PC-9 (cell line): Measurements from ENCODE around the gene SAP130. TPM values are rescaled to one million over a fixed set of nuclear protein-coding genes. Genes with fewer than 3 reads are reported as not detected.

Experiments
- BruUV-seq: library from RNA; stranded (reverse); fragments of 400-500 nt; replicated peaks from 2 replicates; lab custom pipeline; 2021; lab: Mats Ljungman, UMichigan
- CTCF ChIA-PET: fragments of 300-600 bp; sonication (Branson Sonifier 250); formaldehyde crosslinking; loops from one replicate; lab custom pipeline; 2022; ENCODE audit warnings: antibody characterized with exemption; lab: Charles Lee
- POLR2A ChIA-PET: fragments of 300-600 bp; sonication (Branson Sonifier 250); formaldehyde crosslinking; loops from one replicate; lab custom pipeline; 2022; ENCODE audit warnings: antibody characterized with exemption; ENCODE audit not compliant: unreplicated experiment; lab: Charles Lee
- DNase-seq, 2 experiments: peaks; one replicate each; pipeline versions ENCODE4 v3.0.0 to v3.0.0-alpha.2; 2015 to 2022; ENCODE audit warnings: mixed read lengths in 1 of 2
- H2AFZ ChIP-seq: fragments of 200-600 bp; sonication (generic); 2 replicates; pipeline ENCODE4 v1.8.1; 2017; ENCODE audit warnings: antibody characterized with exemption
- H3F3A ChIP-seq: fragments of 200-600 bp; sonication (generic); 2 replicates; pipeline ENCODE4 v1.8.1; 2017; ENCODE audit warnings: antibody characterized with exemption, mild to moderate bottlenecking, low read depth; ENCODE audit not compliant: insufficient read depth
- H3K27ac ChIP-seq: fragments of 200-600 bp; sonication (generic); 2 replicates; pipeline ENCODE4 v1.6.1; 2016; ENCODE audit warnings: mixed run types
- H3K27me3 ChIP-seq: fragments of 200-600 bp; sonication (generic); 2 replicates; pipeline ENCODE4 v1.6.1; 2016; ENCODE audit warnings: low read depth, mixed run types; ENCODE audit not compliant: insufficient read depth
- H3K36me3 ChIP-seq: fragments of 200-600 bp; sonication (generic); 2 replicates; pipeline ENCODE4 v1.6.1; 2016; ENCODE audit warnings: low read depth, mixed run types
- H3K4me1 ChIP-seq: fragments of 200-600 bp; sonication (generic); replicated peaks from 2 replicates; pipeline ENCODE4 v1.6.1; 2016; ENCODE audit warnings: mixed run types; ENCODE audit not compliant: insufficient read depth
- H3K4me2 ChIP-seq: fragments of 200-600 bp; sonication (generic); 2 replicates; pipeline ENCODE4 v1.6.1; 2017; ENCODE audit warnings: mixed run types
- H3K4me3 ChIP-seq: fragments of 200-600 bp; sonication (generic); 2 replicates; pipeline ENCODE4 v1.6.1; 2016; ENCODE audit warnings: mixed run types
- H3K79me2 ChIP-seq: fragments of 200-600 bp; sonication (generic); 2 replicates; pipeline ENCODE4 v1.6.1; 2017; ENCODE audit warnings: low read depth, mixed run types
- H3K9me2 ChIP-seq: fragments of 200-600 bp; sonication (generic); 2 replicates; pipeline ENCODE4 v1.8.1; 2017; ENCODE audit warnings: mild to moderate bottlenecking; ENCODE audit not compliant: insufficient read depth
- H3K9me3 ChIP-seq: fragments of 200-600 bp; sonication (generic); 2 replicates; pipeline ENCODE4 v1.8.1; 2016; ENCODE audit warnings: low read depth; ENCODE audit not compliant: insufficient read depth
- H4K20me1 ChIP-seq: fragments of 200-600 bp; sonication (generic); 2 replicates; pipeline ENCODE4 v1.8.1; 2017; ENCODE audit not compliant: insufficient read depth
- EZH2 ChIP-seq: fragments of 200-600 bp; sonication (generic); IDR thresholded peaks from 2 replicates; pipeline ENCODE4 v1.8.0; 2017; ENCODE audit warnings: antibody characterized with exemption, low read depth
- intact Hi-C: fragments of 100-400 bp; cut with micrococcal nuclease; formaldehyde crosslinking; loops from one replicate; pipeline ENCODE4 v1.10.0; 2022; ENCODE audit not compliant: unreplicated experiment
- total RNA-seq: library from RNA; stranded (reverse); gene quantifications from 2 replicates; pipeline ENCODE4 v1.2.3, GENCODE V29; 2021
- TF ChIP-seq, protein P1 (sequence below): fragments of 200-600 bp; sonication (generic); conservative IDR thresholded peaks from 2 replicates; pipeline ENCODE4 v1.6.1; 2017; ENCODE audit warnings: mixed run types, antibody characterized with exemption, mild to moderate bottlenecking, moderate library complexity

SAP130 gene
- total RNA-seq, 1 experiment from 2014 or later: 33.9 TPM

DNA sequence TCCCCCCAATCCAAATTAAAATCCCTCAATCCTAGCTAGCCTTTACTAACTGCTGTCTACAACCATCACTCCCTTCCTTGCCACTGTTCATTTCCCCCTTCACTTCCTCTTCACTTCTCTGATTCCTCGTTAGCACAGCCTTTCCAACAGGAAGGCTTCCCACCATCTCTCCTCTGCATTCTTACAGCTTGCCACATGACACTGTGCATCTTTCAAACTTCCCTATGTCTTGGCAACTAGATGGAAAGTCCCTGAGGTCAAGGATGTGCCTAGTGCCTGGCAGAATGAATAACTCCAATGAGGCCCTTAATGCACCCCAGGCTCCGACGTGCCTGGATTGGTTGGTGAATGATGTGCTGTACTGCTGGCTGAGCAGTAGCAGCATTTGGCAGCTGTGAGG is 15.2 kb downstream of the SAP130 start:
- no peaks in the 10 kb centered on the region for H3K9me3 ChIP-seq
- DNase-seq: no peak

DNA sequence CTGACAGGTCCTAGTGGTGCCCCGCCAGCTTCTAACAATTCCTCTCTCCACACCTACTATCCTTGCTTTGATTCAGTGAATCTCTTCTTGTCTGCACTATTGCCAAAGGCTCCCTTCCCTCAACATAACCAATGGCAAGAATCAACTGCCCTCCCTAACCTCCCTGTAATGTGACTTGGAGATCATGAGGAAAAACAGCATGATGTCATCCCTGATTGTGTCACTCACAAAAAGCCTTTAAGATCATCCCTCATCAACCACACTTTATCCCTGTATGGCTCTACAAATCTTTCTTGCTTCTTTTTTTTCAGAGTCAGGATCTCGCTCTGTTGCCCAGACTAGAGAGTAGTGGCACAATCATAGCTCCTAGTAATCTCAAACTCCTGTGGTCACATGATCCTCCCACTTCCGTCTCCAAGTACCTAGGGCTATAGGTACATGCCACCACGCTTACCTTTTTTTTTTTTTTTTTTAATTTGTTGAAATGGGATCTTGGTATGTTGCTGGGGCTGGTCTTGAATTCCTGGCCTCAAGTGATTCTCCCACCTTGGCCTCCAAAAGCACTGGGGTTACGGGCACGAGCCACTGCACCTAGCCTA is 19.7 kb downstream of the SAP130 start:
- intact Hi-C loops: no loop called here
- Histone ChIP-seq H3K9me2 (no peaks in the 10 kb centered on the region), H3K4me3 (no peak overlapping the region), H3K4me2 (no peak overlapping the region), H2AFZ (no peak overlapping the region), H3K36me3 (peaks cover 61% of the 10 kb centered on the region), H3K27ac (no peak overlapping the region), H3K27me3 (no peaks in the 10 kb centered on the region), H3K9me3 (no peaks in the 10 kb centered on the region), H4K20me1 (peaks cover 3% of the 10 kb centered on the region; the same call in 1 of the 2 replicates), H3K79me2 (no peaks in the 10 kb centered on the region), H3F3A (no peaks in the 10 kb centered on the region), H3K4me1 (no peaks in the 10 kb centered on the region)
- CTCF ChIA-PET: no interaction called here
- BruUV-seq: no TSS peak
- TF ChIP-seq EZH2: no peak
- DNase-seq: no peak
- POLR2A ChIA-PET: no interaction called here

More for the DNA sequence above, 15.2 kb downstream of the SAP130 start:
- no peak overlapping the region for H3K4me2 ChIP-seq
- H4K20me1 ChIP-seq: peaks cover 3% of the 10 kb centered on the region; the same call in 1 of the 2 replicates
- H3K36me3 ChIP-seq: peaks cover 78% of the 10 kb centered on the region
- no peak overlapping the region for H3K4me3 ChIP-seq
- H2AFZ ChIP-seq: no peak overlapping the region
- intact Hi-C loops: no loop called here
- H3K4me1 ChIP-seq: no peaks in the 10 kb centered on the region
- no peaks in the 10 kb centered on the region for H3F3A ChIP-seq
- no peaks in the 10 kb centered on the region for H3K79me2 ChIP-seq
- TF ChIP-seq, protein P1, sequence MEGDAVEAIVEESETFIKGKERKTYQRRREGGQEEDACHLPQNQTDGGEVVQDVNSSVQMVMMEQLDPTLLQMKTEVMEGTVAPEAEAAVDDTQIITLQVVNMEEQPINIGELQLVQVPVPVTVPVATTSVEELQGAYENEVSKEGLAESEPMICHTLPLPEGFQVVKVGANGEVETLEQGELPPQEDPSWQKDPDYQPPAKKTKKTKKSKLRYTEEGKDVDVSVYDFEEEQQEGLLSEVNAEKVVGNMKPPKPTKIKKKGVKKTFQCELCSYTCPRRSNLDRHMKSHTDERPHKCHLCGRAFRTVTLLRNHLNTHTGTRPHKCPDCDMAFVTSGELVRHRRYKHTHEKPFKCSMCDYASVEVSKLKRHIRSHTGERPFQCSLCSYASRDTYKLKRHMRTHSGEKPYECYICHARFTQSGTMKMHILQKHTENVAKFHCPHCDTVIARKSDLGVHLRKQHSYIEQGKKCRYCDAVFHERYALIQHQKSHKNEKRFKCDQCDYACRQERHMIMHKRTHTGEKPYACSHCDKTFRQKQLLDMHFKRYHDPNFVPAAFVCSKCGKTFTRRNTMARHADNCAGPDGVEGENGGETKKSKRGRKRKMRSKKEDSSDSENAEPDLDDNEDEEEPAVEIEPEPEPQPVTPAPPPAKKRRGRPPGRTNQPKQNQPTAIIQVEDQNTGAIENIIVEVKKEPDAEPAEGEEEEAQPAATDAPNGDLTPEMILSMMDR: no peak
- TF ChIP-seq EZH2: no peak
- ChIA-PET POLR2A (no interaction called here), CTCF (no interaction called here)
- no TSS peak for BruUV-seq
- no peaks in the 10 kb centered on the region for H3K9me2 ChIP-seq
- no peaks in the 10 kb centered on the region for H3K27me3 ChIP-seq
- H3K27ac ChIP-seq: no peak overlapping the region

DNA sequence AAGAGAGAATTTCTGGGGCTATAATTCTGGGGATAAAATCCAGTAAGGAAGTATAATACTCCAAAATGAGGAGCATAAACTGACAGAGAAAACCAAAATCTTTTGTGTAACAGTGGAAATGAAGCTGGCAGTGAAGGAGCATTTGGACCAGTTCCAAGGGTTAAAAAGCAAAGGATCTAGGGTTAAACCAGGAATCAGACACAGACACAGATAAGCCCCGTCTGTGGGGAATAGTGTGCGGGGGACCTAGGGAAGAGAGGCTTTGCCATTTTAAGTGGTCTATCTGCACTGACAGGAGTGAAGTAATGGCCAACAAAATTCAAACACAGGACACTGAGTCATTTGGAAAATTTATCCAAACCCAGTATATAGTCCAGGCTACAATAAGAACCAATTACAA is 23.4 kb downstream of the SAP130 start:
- Histone ChIP-seq H3K4me2 (no peak overlapping the region), H3K27ac (no peak overlapping the region), H3K9me2 (no peaks in the 10 kb centered on the region), H2AFZ (no peak overlapping the region), H3F3A (no peaks in the 10 kb centered on the region), H3K79me2 (no peaks in the 10 kb centered on the region), H3K4me1 (no peaks in the 10 kb centered on the region), H3K36me3 (peaks cover 42% of the 10 kb centered on the region), H4K20me1 (no peaks in the 10 kb centered on the region; the same call in 1 of the 2 replicates), H3K9me3 (no peaks in the 10 kb centered on the region), H3K4me3 (no peak overlapping the region), H3K27me3 (no peaks in the 10 kb centered on the region)
- intact Hi-C loops: no loop called here
- TF ChIP-seq, protein P1: no peak
- TF ChIP-seq EZH2: no peak
- CTCF ChIA-PET: no interaction called here
- no TSS peak for BruUV-seq
- POLR2A ChIA-PET: no interaction called here
- DNase-seq: no peak

DNA sequence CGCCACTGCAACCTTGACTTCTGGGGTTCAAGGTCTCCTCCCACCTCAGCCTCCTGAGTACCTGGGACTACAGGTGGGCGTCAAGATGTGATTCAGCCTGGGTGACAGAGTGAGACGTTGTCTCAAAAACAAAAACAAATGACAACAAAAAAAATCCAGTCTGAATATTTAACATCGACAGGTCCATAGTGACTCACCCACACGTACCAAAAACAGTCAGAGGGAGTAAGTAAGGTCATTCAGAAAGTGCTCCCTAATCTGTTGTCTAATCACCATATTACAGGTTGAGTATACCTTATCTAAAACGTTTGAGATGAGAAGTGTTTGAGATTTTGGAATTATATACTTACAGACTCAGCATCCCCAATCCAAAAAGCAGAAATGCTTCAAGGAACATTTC is 24.4 kb downstream of the SAP130 start:
- H3K36me3 ChIP-seq: peaks cover 38% of the 10 kb centered on the region
- BruUV-seq: no TSS peak
- no peak for TF ChIP-seq EZH2
- TF ChIP-seq, protein P1: no peak
- no peak for DNase-seq
- no peak overlapping the region for H3K4me2 ChIP-seq
- no peaks in the 10 kb centered on the region for H3K79me2 ChIP-seq
- no peaks in the 10 kb centered on the region; the same call in 1 of the 2 replicates for H4K20me1 ChIP-seq
- ChIA-PET CTCF (no interaction called here), POLR2A (no interaction called here)
- H3K9me3 ChIP-seq: no peaks in the 10 kb centered on the region
- no peak overlapping the region for H3K27ac ChIP-seq
- H3K9me2 ChIP-seq: no peaks in the 10 kb centered on the region
- H3K4me3 ChIP-seq: no peak overlapping the region
- no peaks in the 10 kb centered on the region for H3F3A ChIP-seq
- H2AFZ ChIP-seq: no peak overlapping the region
- no peaks in the 10 kb centered on the region for H3K4me1 ChIP-seq
- no peaks in the 10 kb centered on the region for H3K27me3 ChIP-seq
- intact Hi-C loops: no loop called here
